DND-41 (cell line): ENCODE data around the gene INSC.

Experiments used
- CTCF ChIP-seq: IDR thresholded peaks from 2 replicates; pipeline ENCODE4 v1.5.1; 2012; ENCODE audit warnings: borderline replicate concordance, low read length, moderate library complexity, mild to moderate bottlenecking; ENCODE audit not compliant: poor library complexity, severe bottlenecking; ENCODE audit errors: extremely low read depth
- EZH2 ChIP-seq: IDR thresholded peaks from 3 replicates; pipeline ENCODE4 v1.6.1; 2012; ENCODE audit warnings: borderline replicate concordance, low read depth, mild to moderate bottlenecking, moderate library complexity, low read length, inconsistent platforms; ENCODE audit not compliant: severe bottlenecking

GRCh38 chr11:15186146-15186545 is 71.4 kb downstream of the INSC start:
- TF ChIP-seq CTCF (no peak), EZH2 (no peak)
